Stimulated activated naive CD8-positive, alpha-beta T cell treated with anti-CD3 and anti-CD28 coated beads, Interleukin-15, Interleukin-2, amounts not matched to agents 100 ng/mL and 50 ng/mL, for 24 hours (primary cell): ENCODE data around the gene CAMKMT.
A peak's percentile ranks its signal among the peaks of the same experiment; 100 is the strongest.
"Not testable (repeated sequence)": the region's sequence is repeated elsewhere in the genome, so short reads cannot be mapped to it uniquely, and the experiment has no call there.

Source experiments
- H3K27ac Mint-ChIP-seq: one replicate; pipeline ENCODE4 v1.8.0; 2021; ENCODE audit warnings: mild to moderate bottlenecking, mixed read lengths
- H3K27me3 Mint-ChIP-seq: one replicate; pipeline ENCODE4 v1.8.0; 2021; ENCODE audit warnings: mixed read lengths
- H3K36me3 Mint-ChIP-seq: one replicate; pipeline ENCODE4 v1.8.0; 2021; ENCODE audit warnings: low read depth, mixed read lengths
- H3K4me1 Mint-ChIP-seq: one replicate; pipeline ENCODE4 v1.8.0; 2021; ENCODE audit warnings: low read depth, mixed read lengths
- H3K4me3 Mint-ChIP-seq: one replicate; pipeline ENCODE4 v1.8.0; 2021; ENCODE audit warnings: mild to moderate bottlenecking, mixed read lengths
- H3K9me3 Mint-ChIP-seq: one replicate; pipeline ENCODE4 v1.8.0; 2021; ENCODE audit warnings: mixed read lengths

Gene CAMKMT

GRCh38 chr2:44579837-44580230 lies 218.1 kb downstream of the CAMKMT start:
- Mint-ChIP-seq H3K4me1 (peaks cover 62% of the 10 kb centered on the region), H3K27ac (peak overlapping the region; percentile 81), H3K9me3 (no peaks in the 10 kb centered on the region), H3K4me3 (peak overlapping the region; percentile 61), H3K27me3 (no peaks in the 10 kb centered on the region), H3K36me3 (peaks cover 7% of the 10 kb centered on the region)

DNA sequence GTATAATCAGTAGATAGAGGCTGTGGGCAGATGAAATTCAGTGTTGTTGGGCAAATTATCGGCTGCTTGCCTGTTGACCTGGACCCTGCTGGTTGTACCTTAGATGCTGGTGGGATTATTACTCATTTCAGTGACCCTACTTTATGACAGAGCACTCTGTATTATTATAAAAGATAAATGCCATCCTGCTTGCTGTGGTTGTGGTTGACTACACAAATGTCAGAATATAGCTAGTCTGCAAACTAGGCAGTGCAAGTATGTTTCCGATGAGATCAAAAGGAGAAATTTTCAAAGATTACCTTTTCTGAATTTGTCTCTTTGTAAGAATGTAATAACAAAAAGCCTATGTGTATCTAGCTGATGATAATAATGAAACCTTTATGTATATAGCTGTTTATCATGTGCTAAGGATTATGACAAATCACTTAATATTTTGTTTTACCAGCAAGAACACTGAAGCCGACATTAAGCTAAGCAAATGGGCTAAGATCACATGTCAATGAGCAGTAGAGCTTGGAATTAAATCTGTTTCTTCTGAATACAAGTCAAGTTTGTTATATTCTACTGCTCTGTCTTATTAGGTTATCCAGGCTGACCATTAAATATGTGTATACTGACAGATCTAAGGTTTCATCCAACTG lies 219.2 kb downstream of the CAMKMT start:
- peak overlapping the region; percentile 33 for H3K4me3 Mint-ChIP-seq
- no peaks in the 10 kb centered on the region for H3K9me3 Mint-ChIP-seq
- H3K4me1 Mint-ChIP-seq = peaks cover 69% of the 10 kb centered on the region
- no peaks in the 10 kb centered on the region for H3K27me3 Mint-ChIP-seq
- H3K36me3 Mint-ChIP-seq = peaks cover 3% of the 10 kb centered on the region
- H3K27ac Mint-ChIP-seq = peak overlapping the region; percentile 78

DNA sequence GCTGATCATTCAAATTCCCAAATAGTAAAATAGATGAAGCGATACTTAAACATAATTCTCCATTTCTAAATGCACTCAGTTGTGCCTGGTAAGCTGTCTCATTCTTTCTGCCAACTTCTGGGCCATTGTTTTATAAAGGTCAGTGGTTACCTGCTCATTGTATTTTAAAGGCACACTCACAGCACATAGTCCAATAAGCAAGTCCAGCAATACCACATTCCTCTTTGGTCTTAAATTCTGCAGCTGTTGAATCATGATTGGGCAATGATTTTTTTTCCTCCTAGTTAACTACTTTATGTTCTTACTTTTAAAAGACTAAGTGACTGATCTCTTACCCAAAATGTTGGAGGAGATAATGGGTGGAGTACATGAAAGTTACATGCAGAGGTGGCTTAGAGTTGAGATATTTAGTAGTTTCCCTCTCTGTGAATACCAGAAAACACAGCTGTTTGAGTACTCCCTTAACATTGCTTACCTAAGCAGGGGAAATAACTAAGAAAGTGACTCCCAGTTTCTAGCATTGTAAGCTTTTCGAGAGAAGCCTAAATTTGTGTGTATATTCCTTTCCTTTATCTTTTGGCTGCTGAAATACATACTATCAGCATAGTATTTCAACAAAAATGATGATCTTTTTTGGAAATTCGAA lies 220.7 kb downstream of the CAMKMT start:
- peak overlapping the region; percentile 24 for H3K27ac Mint-ChIP-seq

DNA sequence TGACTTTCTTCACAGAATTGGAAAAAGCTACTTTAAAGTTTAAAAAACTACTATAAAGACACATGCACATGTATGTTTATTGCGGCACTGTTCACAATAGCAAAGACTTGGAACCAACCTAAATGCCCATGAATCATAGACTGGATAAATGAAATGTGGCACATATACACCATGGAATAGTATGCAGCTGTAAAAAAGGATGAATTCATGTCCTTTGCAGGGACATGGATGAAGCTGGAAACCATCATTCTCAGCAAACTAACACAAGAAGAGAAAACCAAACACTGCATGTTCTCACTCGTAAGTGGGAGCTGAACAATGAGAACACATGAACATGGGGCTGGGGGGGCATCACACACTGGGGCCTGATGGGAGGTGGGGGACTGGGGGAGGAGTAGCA lies 233.9 kb downstream of the CAMKMT start:
- not testable (repeated sequence) for H3K36me3 Mint-ChIP-seq, H3K4me3 Mint-ChIP-seq, H3K9me3 Mint-ChIP-seq, H3K27me3 Mint-ChIP-seq, H3K27ac Mint-ChIP-seq, H3K4me1 Mint-ChIP-seq

More for the DNA sequence above, 220.7 kb downstream of the CAMKMT start:
- Mint-ChIP-seq H3K4me1 (peaks cover 58% of the 10 kb centered on the region), H3K27me3 (no peaks in the 10 kb centered on the region), H3K36me3 (peaks cover 3% of the 10 kb centered on the region), H3K4me3 (no peak overlapping the region), H3K9me3 (no peaks in the 10 kb centered on the region)

- no peaks in the 10 kb centered on the region for H3K9me3 Mint-ChIP-seq
- no peaks in the 10 kb centered on the region for H3K27me3 Mint-ChIP-seq
- H3K27ac Mint-ChIP-seq = no peak overlapping the region
- peaks cover 4% of the 10 kb centered on the region for H3K36me3 Mint-ChIP-seq
- peaks cover 8% of the 10 kb centered on the region for H3K4me1 Mint-ChIP-seq
- H3K4me3 Mint-ChIP-seq = no peak overlapping the region
These were observed 235.0 kb downstream of the CAMKMT start for GRCh38 chr2:44596537-44597320.

DNA sequence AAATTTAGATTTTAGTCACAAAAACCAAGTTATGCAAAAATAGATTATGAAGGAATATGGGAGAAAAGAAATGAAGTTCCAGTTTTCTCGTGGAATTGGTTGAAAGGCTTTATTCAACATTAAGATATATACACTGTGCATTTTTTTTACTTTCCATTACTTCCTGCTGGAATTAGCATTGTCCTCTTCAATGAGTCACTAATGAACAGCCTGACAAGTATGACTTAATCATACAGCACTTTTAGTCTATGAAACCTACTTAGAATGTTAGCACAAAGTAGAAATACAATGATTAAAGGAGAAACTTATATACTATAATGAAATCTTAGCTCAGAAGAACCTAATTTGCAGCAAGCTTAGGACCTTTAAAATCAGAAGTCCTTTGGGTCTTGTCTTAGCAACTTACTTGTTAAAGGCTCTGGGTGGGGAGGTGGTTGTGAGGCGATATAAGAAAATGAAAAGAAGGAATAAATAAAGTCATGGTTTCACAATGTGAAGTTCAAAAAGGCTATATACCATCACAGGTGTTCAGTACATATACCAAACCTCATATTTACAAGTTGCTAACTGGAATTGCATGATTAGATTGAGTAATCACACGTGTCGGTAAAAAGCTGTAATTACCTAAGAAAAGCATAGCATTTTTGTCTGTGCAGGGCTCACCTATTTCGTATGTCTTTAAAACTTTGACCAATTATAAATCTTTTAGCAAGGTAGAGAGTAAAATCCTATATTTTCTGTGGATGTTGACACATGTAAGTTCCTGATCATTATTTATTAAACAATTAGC lies 236.8 kb downstream of the CAMKMT start:
- peaks cover 8% of the 10 kb centered on the region for H3K36me3 Mint-ChIP-seq
- H3K27ac Mint-ChIP-seq = no peak overlapping the region
- H3K4me1 Mint-ChIP-seq = peaks cover 8% of the 10 kb centered on the region
- H3K9me3 Mint-ChIP-seq = no peaks in the 10 kb centered on the region
- H3K4me3 Mint-ChIP-seq = no peak overlapping the region
- H3K27me3 Mint-ChIP-seq = no peaks in the 10 kb centered on the region

DNA sequence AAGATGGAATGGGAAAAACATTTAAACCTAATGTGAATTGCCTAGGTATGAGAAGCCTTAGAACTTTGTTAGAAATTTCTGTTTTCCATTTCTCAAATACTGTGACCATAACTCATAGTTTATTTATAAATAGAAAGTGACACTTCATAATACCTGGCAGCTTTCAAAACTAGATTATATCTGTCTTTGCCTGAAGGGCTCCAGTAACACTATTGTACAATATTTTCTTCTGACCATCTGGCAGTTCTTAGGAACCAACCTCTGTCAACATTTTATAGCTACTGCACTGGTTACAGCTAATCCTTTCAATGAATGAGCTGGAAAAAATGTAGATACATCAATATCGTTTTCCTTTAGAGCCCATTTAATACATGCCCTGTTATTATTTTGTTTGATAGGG lies 237.4 kb downstream of the CAMKMT start:
- no peak overlapping the region for H3K27ac Mint-ChIP-seq
- H3K4me3 Mint-ChIP-seq = no peak overlapping the region
- H3K27me3 Mint-ChIP-seq = no peaks in the 10 kb centered on the region
- peaks cover 8% of the 10 kb centered on the region for H3K36me3 Mint-ChIP-seq
- peaks cover 8% of the 10 kb centered on the region for H3K4me1 Mint-ChIP-seq
- no peaks in the 10 kb centered on the region for H3K9me3 Mint-ChIP-seq

GRCh38 chr2:44602446-44602845 lies 240.7 kb downstream of the CAMKMT start:
- H3K4me3 Mint-ChIP-seq = no peak overlapping the region

GRCh38 chr2:44605511-44605910 lies 243.8 kb downstream of the CAMKMT start:
- Mint-ChIP-seq H3K27me3 (no peaks in the 10 kb centered on the region), H3K9me3 (peaks cover 7% of the 10 kb centered on the region), H3K27ac (no peak overlapping the region), H3K4me1 (no peaks in the 10 kb centered on the region), H3K36me3 (peaks cover 11% of the 10 kb centered on the region), H3K4me3 (no peak overlapping the region)

More at GRCh38 chr2:44602446-44602845, 240.7 kb downstream of the CAMKMT start:
- Mint-ChIP-seq H3K9me3 (no peaks in the 10 kb centered on the region), H3K27me3 (no peaks in the 10 kb centered on the region), H3K4me1 (no peaks in the 10 kb centered on the region), H3K36me3 (peaks cover 4% of the 10 kb centered on the region), H3K27ac (no peak overlapping the region)

DNA sequence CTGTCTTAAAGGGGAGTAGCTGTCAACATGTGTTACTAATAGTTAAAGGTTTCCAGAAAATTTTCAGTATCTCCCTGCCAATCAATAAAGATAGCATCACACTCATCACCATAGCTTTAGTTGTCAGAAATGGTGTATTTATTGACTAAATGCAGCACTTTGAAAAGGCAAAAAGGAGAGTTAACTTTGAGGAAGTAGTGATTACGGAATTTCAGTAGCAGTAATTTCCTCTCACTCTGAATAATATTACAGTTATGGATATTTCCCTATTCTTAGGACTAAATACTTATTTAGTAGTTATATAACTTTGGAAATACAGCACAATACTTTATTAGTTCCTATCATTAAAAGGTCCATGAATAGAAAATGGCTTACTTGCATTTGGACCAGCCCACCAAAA lies 250.5 kb downstream of the CAMKMT start:
- H3K4me1 Mint-ChIP-seq = peaks cover 20% of the 10 kb centered on the region

GRCh38 chr2:44614940-44615339 lies 253.2 kb downstream of the CAMKMT start:
- Mint-ChIP-seq H3K36me3 (no peaks in the 10 kb centered on the region), H3K27ac (no peak overlapping the region), H3K4me3 (no peak overlapping the region), H3K4me1 (peaks cover 20% of the 10 kb centered on the region), H3K9me3 (peaks cover 6% of the 10 kb centered on the region), H3K27me3 (no peaks in the 10 kb centered on the region)

More for the DNA sequence above, 250.5 kb downstream of the CAMKMT start:
- H3K27ac Mint-ChIP-seq = no peak overlapping the region
- H3K36me3 Mint-ChIP-seq = peaks cover 7% of the 10 kb centered on the region
- no peaks in the 10 kb centered on the region for H3K27me3 Mint-ChIP-seq
- no peak overlapping the region for H3K4me3 Mint-ChIP-seq
- H3K9me3 Mint-ChIP-seq = peaks cover 11% of the 10 kb centered on the region

- Mint-ChIP-seq H3K4me3 (no peak overlapping the region), H3K4me1 (peaks cover 23% of the 10 kb centered on the region), H3K36me3 (no peaks in the 10 kb centered on the region), H3K9me3 (peaks cover 3% of the 10 kb centered on the region), H3K27me3 (no peaks in the 10 kb centered on the region), H3K27ac (no peak overlapping the region)
These were observed 254.3 kb downstream of the CAMKMT start for GRCh38 chr2:44615950-44616518.

DNA sequence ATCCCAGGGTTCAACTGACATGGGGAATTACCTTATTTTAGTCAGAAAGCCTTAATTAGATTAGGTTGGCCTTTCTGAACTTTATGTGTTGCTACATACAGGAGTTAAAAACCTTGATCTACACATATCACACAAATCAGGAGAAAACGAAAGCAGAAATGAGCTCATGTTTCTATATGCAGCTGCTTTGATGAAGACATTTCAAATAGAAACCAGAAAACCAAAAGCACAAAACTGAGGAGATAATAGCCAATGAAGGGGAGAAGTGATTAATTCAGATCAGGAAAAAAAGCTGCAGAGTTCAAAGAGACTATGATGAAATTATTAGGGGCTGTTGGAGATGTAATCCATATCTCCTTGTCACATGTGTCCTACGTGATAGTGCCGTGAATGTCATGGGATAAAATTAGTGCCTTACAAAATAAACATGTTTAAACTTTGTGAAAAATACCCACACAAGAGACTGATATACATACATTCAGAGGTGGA lies 255.0 kb downstream of the CAMKMT start:
- Mint-ChIP-seq H3K27ac (no peak overlapping the region), H3K27me3 (no peaks in the 10 kb centered on the region), H3K36me3 (peaks cover 6% of the 10 kb centered on the region), H3K9me3 (peaks cover 3% of the 10 kb centered on the region), H3K4me3 (no peak overlapping the region), H3K4me1 (peaks cover 23% of the 10 kb centered on the region)

GRCh38 chr2:44618251-44619023 lies 256.7 kb downstream of the CAMKMT start:
- H3K27ac Mint-ChIP-seq = no peak overlapping the region
- peaks cover 8% of the 10 kb centered on the region for H3K36me3 Mint-ChIP-seq
- no peak overlapping the region for H3K4me3 Mint-ChIP-seq
- H3K9me3 Mint-ChIP-seq = peaks cover 3% of the 10 kb centered on the region
- H3K27me3 Mint-ChIP-seq = no peaks in the 10 kb centered on the region
- H3K4me1 Mint-ChIP-seq = peaks cover 16% of the 10 kb centered on the region
